HS-27A (cell line): ENCODE measurements around the gene MSH3.
A peak's percentile ranks its signal among the peaks of the same experiment; 100 is the strongest.
"Not testable (repeated sequence)": the region's sequence is repeated elsewhere in the genome, so short reads cannot be mapped to it uniquely, and the experiment has no call there.

Source experiments
- DNase-seq: peaks from one replicate; pipeline ENCODE4 v3.0.0-alpha.2; 2012; ENCODE audit warnings: low read depth, missing footprints

The MSH3 gene

DNA sequence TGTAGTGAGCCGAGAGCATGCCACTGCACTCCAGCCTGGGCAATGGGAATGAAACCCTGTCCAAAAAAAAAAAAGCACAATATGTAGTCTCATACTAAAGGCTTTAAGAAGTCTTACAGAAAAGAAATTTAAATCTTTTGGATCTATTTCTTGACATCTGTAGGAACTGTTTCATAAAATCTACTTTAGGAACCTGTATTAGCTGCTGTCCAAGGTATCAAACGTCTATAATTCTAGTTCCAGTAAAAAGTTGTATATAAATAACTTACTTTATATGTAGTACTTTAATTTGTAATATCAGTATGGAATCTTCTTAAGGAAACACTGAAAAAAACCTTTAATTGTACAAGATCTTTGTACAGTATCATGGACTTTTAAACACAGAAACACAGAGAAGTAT, 199.0 kb downstream of the MSH3 start:
- DNase-seq = no peak

DNA sequence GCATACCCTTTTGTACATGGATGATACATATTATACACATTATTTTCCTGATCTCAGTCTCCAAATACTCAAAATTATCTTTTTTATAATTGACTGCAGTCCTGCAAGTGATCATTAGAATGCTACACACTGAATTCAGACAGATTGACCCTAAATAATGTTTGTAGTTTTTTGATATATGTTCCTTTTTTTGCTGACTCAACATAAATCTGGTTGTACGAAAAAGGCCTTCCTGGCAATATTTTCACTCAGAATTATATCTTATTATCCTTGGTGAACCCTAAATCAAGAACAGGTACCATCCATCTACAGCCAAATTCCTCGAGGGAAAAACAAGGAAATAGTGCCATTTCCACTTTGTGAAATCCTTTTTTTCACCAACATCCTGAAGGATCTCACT, 200.1 kb downstream of the MSH3 start:
- DNase-seq = no peak

DNA sequence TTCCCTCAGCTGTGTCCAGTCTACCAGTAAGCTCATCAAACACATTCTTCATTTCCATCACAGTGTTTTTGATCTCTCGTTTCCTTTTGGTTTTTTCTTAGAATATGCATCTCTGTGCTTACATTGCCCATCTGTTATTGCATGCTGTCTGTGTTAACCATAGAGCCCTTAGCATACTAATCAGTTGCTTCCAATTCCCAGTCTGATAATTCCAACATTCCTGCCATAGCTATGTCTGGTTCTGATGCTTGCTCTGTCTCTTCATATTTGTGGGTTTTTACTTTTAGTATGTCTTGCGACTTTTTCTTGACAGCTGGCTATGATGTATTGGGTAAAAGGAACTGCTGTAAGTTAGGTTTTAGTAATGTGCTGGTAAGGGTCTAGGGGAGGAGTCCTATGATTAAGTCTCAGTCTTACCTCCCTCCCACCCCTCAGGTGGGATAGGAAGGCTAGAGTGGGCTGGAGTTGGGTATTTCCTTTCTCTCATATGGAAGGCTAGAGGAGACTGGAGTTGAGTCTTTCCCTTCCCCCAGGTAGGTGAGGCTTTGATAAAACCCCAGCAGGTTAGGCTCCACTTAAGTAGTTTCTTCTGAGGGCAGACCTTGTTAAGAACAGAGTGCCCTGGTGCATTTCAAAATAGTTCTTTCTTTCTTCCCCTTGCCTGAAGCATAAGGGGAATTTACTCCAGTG, 206.6 kb downstream of the MSH3 start:
- no peak for DNase-seq

DNA sequence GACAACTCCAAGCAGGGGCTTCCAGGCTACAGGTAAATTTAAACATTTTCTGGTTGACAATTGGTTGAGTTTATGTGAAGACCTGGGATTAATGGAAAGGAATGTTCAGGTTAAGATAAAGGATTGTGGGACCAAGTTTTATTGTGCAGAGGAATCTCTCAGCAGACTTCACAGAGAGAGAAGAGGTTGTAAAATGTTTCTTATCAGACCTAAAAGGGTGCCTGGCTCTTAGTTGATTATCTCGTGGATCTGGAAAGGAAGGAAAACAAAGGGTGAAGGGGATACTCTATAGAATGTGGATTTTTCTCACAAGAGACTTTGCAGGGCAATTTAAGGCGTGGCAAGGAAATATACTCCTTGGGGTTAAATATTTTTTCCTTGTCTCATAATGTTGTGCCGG, 209.3 kb downstream of the MSH3 start:
- no peak for DNase-seq

DNA sequence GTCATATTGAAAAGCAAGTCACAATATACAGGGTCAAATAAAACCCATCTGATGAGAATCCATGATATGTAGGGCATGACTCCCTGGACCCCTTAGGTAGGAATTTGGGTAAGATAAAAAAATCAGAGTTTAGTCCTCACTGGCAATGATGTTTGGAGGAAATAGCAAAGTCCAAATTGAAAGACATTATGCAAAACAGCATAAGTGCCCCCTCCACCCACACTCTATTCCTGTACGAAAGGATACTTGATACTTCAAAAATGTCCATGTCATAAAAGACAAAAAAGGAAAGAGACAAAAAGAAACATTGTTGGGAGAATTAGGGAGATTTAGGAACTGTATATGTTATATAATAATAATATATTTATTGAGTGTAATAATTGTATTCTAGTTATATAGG, 209.7 kb downstream of the MSH3 start:
- no peak for DNase-seq

DNA sequence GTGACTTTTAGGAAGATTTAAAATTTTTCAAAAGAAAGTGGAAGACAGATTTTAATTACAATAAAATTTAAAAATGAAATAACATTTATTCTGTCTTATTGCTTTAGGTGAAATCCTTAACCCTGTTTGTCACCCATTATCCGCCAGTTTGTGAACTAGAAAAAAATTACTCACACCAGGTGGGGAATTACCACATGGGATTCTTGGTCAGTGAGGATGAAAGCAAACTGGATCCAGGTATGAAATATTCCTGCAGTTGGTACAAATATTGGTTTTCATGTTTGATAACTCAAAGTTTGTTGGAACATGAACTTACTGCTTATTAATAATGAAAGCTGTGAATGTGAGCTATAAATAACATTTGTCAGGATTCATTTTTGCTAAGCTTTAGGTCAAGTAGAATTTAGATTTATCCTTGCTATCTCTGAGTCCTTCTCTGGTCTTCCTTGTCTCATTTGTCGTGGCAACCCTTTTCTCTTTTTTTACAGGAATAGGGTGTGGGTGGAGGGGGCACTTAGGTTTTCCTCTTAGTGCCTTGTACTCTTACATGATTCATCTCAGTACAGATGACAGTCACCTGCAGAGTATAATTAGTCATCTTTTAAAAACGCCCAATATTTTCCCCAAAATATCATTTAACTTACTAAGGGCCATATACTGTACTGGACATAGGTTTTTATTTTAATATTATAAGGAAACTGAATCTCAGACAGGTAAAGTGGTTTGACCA, 210.4 kb downstream of the MSH3 start:
- DNase-seq = no peak

DNA sequence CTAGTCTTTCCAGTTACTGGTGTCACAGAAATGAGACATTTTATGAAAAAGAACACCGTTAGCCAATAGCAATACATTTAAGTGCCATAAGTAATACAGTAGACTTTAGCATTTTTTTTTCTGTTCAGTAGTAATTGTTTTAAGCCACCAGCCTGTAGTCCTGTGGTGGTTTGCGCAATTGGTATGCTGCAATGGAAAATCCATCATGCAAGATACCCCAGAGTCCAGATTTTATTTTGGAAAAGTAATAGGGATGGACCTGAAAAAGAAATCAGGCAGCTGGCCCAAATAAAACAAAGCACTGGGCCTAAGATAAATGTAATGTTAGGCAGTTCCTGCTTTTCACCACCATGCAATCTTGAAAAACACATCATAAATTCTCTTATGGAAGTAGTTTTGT, 211.1 kb downstream of the MSH3 start:
- no peak for DNase-seq

DNA sequence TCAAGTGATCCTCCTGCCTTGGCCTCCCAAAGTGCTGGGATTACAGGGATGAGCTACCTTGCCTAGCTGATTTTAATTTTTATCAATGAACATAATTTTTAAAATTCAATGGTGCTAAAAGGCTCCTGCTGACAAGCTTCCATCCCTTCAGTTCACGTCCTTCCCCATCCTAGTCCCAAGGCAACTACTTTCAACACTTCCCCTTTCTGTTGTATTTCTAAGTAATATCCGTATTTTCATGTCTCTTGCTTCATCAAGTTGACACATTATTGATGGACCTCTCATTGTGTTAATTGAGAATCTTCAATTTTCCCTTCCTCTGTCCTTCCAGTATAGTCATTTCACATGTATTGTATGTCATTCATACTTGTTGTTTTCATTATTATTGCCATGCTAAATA, 211.9 kb downstream of the MSH3 start:
- DNase-seq = no peak

DNA sequence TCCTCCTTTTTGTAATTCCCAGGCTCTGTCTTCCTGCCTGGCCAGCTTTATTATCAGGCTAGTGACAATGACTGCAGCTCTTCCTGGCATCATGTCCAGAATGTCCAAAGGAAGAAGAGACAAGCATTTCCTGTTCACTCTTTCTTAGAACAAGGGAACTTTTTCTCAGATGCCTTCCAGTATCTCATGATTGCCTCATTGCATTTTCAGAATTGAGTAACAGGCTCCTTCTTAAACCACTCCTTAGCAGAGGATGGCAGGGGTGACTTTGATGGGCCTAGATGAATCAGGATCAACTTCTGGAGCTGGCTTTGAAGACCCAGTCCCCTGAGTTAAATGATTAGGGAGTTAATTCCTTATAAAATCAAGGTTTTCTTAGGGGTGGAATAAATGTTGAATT, 212.8 kb downstream of the MSH3 start:
- DNase-seq = no peak

DNA sequence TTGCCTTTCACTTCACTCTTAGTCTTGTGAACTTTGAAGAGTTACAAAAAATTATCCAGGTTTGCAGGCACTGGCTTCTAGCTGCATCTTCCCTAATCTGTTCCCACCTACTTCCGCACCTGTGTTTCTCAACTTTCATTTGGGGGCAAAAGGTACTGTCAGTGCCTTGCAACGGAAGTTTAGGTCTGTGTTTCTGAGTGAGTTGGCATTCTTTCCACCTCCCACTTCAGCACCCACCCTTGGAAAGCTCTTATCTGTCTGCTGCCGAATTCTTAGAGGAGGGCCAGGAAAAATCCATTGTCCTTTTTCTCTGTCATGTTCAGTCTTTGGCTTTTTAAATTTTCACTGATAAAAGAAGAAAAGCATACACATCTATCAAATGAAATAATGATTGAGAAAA, 216.0 kb downstream of the MSH3 start:
- DNase-seq = no peak

DNA sequence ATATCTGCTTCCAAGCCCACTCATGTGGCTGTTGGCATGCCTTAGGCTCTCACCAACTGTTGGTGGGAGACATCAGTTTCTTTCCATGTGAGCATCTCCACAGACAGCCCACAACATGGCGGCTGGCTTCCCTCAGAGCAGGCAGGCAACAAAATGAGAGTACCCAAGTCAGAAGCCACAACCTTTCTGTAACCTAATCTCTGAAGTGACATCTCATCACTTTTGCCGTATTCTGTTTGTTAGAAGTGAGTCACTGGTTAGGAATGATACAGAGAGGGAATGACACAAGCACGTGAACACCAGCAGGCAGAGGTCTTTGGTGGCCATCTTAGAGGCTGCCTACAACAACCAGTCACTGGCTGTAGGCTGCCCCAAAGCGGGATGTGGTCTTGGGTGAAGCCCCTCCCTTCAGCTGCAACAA, 217.1 kb downstream of the MSH3 start:
- peak; percentile 24 for DNase-seq

DNA sequence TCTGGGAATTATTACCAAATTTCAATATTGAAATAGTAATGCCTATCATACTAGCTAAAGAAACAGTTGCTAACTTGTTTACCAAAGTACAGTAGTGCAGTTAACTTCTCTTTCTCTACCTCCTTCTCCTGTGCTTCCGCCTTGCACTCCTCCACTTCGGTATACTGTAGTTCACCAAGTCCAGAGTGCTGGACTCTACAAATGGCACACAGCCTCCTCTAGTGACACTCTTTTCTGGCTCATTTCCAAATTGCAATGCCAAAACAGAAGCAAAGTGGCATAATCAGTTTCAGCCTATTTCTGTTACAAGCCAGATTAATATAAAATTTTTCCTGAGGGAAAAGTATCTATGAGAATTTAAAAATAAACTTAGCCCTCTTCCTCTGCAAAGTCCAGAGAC, 219.7 kb downstream of the MSH3 start:
- no peak for DNase-seq

DNA sequence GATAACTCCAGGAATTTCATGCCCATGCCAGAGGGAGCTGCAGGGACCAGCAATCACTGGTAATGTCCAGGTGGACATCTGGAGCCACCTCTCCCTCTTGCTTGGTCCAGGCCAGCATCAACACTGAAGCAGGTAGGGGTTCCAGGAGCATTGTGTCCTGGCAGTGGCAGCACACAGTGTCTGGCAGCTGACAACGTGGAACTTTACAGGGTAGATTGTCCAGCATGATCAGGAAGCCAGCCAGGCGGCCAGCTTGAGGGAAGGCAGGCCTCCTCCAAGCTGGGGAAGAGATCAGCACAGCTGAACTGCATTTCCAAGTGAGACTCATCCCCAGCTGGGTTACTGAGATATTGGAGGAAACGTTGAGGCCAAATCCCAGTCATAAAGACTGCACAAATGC, 223.1 kb downstream of the MSH3 start:
- no peak for DNase-seq

DNA sequence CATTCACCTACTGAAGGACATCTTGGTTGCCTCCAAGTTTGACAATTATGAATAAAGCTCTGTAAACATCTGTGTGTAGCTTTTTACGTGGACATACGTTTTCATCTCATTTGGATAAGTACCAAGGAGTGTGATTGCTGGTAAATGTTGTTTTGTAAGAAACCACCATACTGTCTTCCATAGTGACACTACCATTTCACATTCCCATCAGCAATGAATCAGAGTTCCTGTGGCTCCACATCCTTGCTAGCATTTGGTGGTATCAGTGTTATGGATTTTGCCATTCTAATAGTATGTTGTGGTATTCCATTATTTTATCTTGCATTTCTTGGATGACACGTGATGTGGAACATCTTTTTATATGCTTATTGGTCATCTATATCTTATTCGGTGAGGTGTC, 227.3 kb downstream of the MSH3 start:
- DNase-seq = no peak

DNA sequence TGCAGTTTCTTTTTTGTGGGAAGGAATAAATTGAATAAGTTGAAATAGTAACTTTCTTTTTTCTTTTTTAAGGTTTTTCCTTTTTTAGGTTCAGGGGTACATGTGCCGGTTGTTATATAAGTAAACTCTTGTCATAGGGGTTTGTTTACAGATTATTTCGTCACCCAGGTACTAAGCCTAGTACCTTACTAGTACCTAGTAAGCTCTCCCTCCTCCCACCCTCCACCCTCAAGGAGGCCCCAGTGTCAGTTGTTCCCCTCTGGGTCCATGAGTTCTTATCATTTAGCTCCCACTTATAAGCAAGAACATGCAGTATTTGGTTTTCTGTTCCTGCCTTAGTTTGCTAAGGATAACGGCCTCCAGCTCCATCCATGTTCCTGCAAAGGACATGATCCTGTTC, 228.9 kb downstream of the MSH3 start:
- not testable (repeated sequence) for DNase-seq

DNA sequence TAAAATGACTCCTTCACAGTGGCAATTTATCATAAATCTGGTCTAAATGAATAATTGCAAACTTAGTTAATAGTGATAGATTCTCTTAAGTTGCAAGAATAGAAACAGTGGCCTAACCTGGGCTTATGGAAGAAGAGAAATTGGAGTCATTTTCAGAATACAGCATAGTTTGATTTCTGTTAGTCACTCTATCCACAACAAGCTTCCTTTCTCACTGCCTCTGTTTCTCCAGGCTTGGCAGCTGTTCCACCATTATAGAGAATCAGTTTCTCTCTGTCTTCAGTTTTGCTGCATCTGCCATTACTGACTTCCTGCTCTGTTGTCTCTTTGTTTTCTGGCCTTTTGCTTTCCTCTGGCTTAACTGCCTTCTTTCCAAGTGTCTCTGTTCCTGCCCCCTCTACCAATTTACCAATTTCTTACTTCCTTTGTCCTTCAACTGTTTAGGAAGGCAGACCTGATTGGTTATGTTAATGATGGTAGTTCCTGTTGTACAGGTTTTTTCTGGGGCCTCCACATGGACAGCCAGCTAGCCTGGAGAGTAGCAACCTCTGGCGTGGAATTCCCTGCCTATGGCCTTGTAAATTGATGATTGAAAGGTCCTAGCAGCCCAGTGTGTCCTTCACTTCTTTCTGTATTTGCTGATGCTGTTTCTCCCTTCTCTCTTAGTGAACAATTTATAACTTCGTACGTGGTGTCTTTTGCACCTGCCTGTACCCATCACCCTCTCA, 229.8 kb downstream of the MSH3 start:
- DNase-seq = no peak

DNA sequence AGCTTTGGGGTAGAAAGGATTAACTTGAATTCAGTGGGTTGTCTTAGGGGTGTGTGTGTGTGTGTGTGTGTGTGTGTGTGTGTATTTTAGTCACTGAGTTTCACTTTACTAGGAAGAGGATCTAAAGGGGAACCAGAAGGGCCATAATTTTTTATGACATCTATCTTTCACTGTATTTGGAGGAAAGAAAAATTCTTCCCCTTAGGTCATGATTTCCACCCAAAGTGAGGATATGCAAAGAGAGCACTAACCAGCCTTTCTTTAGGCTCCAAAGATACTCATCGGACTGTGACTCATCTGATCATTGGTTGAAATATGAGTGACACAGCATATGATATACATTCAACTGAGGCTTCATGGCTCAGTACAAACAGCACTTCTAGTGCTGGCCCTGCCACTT, 230.5 kb downstream of the MSH3 start:
- DNase-seq = no peak

DNA sequence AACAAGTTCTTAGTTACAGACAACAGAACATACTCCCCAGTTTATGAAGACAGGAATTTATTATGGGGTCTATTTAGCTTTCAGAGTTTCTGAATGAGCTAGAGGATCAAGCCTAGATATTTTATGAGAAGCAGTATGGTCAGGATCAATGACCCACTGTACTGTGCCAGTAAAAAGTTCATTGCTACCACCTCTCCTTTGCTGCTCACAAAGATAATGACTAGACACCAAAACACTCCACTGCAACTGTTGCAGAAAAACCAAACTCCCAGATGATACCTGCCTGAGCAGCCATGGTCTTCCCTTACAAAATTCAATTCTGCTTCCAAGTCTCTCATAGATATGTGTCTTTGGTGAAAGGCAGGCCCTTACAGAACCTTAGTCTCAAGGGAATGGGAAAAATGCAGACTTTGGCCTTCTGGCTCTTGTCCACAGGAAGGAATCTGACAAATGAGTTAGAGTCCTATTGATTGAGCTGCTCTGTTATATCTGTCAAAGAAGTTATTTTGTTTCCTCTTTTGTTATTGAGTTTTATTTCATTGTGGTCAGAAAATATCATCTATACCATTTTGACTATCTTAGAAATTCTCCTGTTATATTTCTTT, 231.0 kb downstream of the MSH3 start:
- no peak for DNase-seq

DNA sequence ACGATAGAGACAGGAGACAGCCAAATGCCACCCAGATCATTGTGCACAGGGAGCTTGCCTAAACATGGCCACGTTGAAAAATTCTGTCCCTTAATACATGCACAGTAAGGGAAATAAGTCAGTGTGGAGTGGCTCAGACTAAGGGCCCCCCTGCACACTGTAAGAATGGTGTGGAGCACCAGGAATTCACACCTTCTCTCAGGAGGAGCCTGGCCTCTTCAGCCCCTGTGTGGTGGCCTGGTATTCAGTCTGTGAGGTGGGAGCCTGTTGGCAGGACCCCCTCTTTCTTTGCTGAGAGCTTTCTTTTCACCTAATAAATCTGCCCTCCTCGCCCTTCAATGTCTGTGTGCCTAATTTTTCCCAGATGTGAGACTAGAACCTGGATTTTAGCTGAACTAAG, 239.6 kb downstream of the MSH3 start:
- DNase-seq = no peak

DNA sequence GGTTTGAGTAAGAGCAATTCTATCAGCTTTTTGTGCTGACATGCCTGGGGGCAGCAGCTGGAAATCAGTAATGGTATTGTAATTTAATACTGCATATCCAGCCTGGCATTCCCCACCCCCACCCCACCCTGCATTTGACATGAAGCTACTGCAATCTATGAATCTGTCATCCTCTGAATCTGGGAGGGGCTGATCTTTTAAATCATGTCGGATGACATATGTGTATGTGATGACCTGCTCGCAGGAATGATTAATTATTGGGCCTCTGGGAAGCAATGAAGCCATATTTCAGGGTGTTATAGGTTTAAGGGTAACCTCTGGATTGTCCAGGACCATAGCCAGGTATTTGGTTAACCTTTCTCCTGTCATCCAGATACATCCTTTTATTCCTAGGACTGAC, 241.1 kb downstream of the MSH3 start:
- DNase-seq = no peak

DNA sequence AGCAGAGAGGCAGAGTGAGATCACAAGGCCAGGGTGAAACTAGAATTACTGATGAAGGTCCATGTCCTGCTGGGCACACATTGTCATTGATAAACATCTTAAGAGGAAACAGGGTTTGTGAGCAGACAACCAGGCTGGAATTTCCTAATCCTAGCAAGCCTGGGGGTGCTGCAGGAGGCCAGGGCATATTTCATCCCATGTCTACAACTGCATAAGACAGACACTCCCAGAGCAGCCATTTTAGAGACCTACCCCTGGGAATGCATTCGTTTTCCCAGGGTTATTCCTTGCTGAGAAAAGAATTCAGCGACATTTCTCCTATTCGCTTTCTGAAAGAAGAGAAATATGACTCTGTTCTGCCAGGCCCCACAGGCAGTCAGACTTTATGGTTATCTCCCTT, 248.2 kb downstream of the MSH3 start:
- DNase-seq = not testable (repeated sequence)

DNA sequence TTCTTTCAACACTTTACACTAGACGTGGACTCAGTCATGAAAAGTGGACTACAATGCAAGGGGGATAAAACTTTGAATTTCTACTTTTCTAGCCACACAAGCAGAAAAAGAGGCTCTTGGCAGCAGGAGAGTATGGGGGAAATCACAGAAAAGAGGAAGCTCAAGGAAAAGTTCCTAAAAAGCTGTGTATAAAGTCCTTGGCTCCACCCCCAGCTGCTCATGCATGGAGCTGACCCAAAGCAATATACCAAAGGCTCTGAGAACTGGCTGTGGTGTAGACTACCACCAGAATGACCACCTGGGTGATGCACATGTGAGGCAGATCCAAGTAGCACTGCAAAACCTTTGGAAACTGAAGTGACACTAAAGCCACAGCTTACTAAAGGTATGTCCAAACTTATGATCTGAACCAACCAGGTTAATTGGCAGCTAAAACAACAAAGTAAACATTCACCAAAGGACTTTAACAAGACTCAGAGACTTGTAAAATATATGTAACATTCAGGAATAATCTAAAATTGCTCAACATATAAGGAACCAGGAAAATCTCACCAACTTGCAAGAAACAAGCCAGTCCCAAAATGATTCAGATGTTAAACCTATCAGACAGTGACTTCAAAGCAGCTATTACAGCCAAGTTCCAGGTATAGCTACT, 250.2 kb downstream of the MSH3 start:
- DNase-seq = no peak
